SK-N-SH (cell line): ENCODE data around the gene LPIN1. TPM values are rescaled to one million over a fixed set of nuclear protein-coding genes. Genes with fewer than 3 reads are reported as not detected.

Source experiments
- CTCF ChIA-PET: fragments of 300-600, 350-600 bp; formaldehyde crosslinking; extraction: SDS; loops from one replicate; lab custom pipeline; 2021; lab: Yijun Ruan, JAX
- POLR2A ChIA-PET: fragments of 350-600 bp; sonication (Branson Sonifier 250); formaldehyde crosslinking; extraction: SDS; loops from one replicate; lab custom pipeline; 2020; ENCODE audit warnings: antibody characterized with exemption, inconsistent platforms; lab: Yijun Ruan, JAX
- DNase-seq: peaks from one replicate; pipeline ENCODE4 v3.0.0; 2012
- H2AFZ ChIP-seq: fragments of 200-600 bp; sonication (generic); 2 replicates; pipeline ENCODE4 v1.8.1; 2016; ENCODE audit warnings: antibody characterized with exemption, mild to moderate bottlenecking, low read depth
- H3F3A ChIP-seq: fragments of 200-600 bp; sonication (generic); replicated peaks from 2 replicates; pipeline ENCODE3; 2016; ENCODE audit warnings: antibody characterized with exemption, mild to moderate bottlenecking; ENCODE audit not compliant: insufficient read depth
- H3K27ac ChIP-seq, 2 experiments: fragments of 200-500 bp in 1 of 2; fragments of 200-600 bp in 1 of 2; sonication (Bioruptor generic) in 1 of 2; sonication (generic), shearing (Covaris generic) in 1 of 2; 2 replicates each; pipeline versions ENCODE4 v1.5.1 to v1.6.1; 2014 to 2016; ENCODE audit warnings: low read depth in 2 of 2, inconsistent platforms in 1 of 2, low read length in 1 of 2, mild to moderate bottlenecking in 1 of 2, mixed read lengths in 1 of 2
- H3K27me3 ChIP-seq: fragments of 200-600 bp; sonication (generic), shearing (Covaris generic); 2 replicates; pipeline ENCODE4 v1.6.1; 2016; ENCODE audit warnings: mixed run types; ENCODE audit not compliant: insufficient read depth
- H3K36me3 ChIP-seq, 2 experiments: fragments of 200-500 bp in 1 of 2; fragments of 200-600 bp in 1 of 2; sonication (Bioruptor generic) in 1 of 2; sonication (generic) in 1 of 2; replicated peaks in 1 of 2; 2 replicates each; pipeline versions ENCODE3 to v1.5.1; 2014 to 2016; ENCODE audit warnings: low read length in 1 of 2, mild to moderate bottlenecking in 1 of 2; ENCODE audit not compliant: insufficient read depth in 2 of 2, control insufficient read depth in 1 of 2
- H3K4me1 ChIP-seq, 2 experiments: fragments of 200-500 bp in 1 of 2; fragments of 200-600 bp in 1 of 2; sonication (Bioruptor generic) in 1 of 2; sonication (generic), shearing (Covaris generic) in 1 of 2; 2 replicates each; pipeline versions ENCODE4 v1.5.1 to v1.6.1; 2014 to 2016; ENCODE audit warnings: low read depth in 1 of 2, low read length in 1 of 2, mixed run types in 1 of 2; ENCODE audit not compliant: insufficient read depth in 2 of 2, control insufficient read depth in 1 of 2
- H3K4me2 ChIP-seq: fragments of 200-600 bp; sonication (generic), shearing (Covaris generic); 2 replicates; pipeline ENCODE4 v1.6.1; 2017; ENCODE audit warnings: mixed run types
- H3K4me3 ChIP-seq, 2 experiments: fragments of 200-500 bp in 1 of 2; fragments of 200-600 bp in 1 of 2; sonication (Bioruptor generic) in 1 of 2; sonication (generic), shearing (Covaris generic) in 1 of 2; 2 replicates each; pipeline versions ENCODE4 v1.5.1 to v1.8.1; 2014 to 2016; ENCODE audit warnings: low read depth in 2 of 2, inconsistent platforms in 1 of 2, low read length in 1 of 2, mild to moderate bottlenecking in 1 of 2, mixed read lengths in 1 of 2, moderate library complexity in 1 of 2
- H3K79me2 ChIP-seq: fragments of 200-600 bp; sonication (generic); 2 replicates; pipeline ENCODE4 v1.8.1; 2017; ENCODE audit warnings: mild to moderate bottlenecking; ENCODE audit not compliant: insufficient read depth
- H3K9ac ChIP-seq: fragments of 200-600 bp; sonication (generic); 2 replicates; pipeline ENCODE4 v1.6.1; 2017; ENCODE audit warnings: mixed run types
- H3K9me2 ChIP-seq: fragments of 200-600 bp; sonication (generic); 2 replicates; pipeline ENCODE4 v1.6.1; 2017; ENCODE audit warnings: mixed run types
- H3K9me3 ChIP-seq: fragments of 200-600 bp; sonication (generic); 2 replicates; pipeline ENCODE4 v1.6.1; 2017; ENCODE audit warnings: mixed run types, mild to moderate bottlenecking, moderate library complexity
- H4K20me1 ChIP-seq: fragments of 200-600 bp; sonication (generic); 2 replicates; pipeline ENCODE4 v1.6.1; 2017; ENCODE audit warnings: mild to moderate bottlenecking, mixed run types; ENCODE audit not compliant: insufficient read depth
- FOSL2 ChIP-seq: IDR thresholded peaks from 2 replicates; pipeline ENCODE4 v1.4.0; 2012; ENCODE audit warnings: low read depth, mild to moderate bottlenecking, moderate library complexity, borderline replicate concordance
- JUND ChIP-seq: IDR thresholded peaks from 2 replicates; pipeline ENCODE4 v1.4.0; 2012
- NFIC ChIP-seq: IDR thresholded peaks from 2 replicates; pipeline ENCODE4 v1.4.0; 2012; ENCODE audit warnings: borderline replicate concordance
- POLR2AphosphoS5 ChIP-seq: IDR thresholded peaks from 2 replicates; pipeline ENCODE4 v1.6.1; 2012; ENCODE audit warnings: low read depth, low read length
- RFX5 ChIP-seq: IDR thresholded peaks from 2 replicates; pipeline ENCODE4 v1.6.1; 2012; ENCODE audit warnings: mild to moderate bottlenecking, improper control_type of control experiment, low read length
- TAF1 ChIP-seq: IDR thresholded peaks from 2 replicates; pipeline ENCODE4 v1.6.1; 2012; ENCODE audit warnings: low read depth, mild to moderate bottlenecking, low read length, moderate library complexity, borderline replicate concordance
- TEAD4 ChIP-seq: IDR thresholded peaks from 2 replicates; pipeline ENCODE4 v1.4.0; 2012; ENCODE audit warnings: mild to moderate bottlenecking, borderline replicate concordance; ENCODE audit not compliant: insufficient read depth
- WGBS: methylation state at CpG from one replicate; pipeline ENCODE4 v1.1.6; 2017; ENCODE audit warnings: low lambda C conversion rate; 5-methylcytosine and 5-hydroxymethylcytosine counted together
- polyA plus RNA-seq, 3 experiments: library from polyadenylated mRNA; depleted of rRNA; stranded (reverse); fragments of >200 nt; gene quantifications; 2 replicates each; pipeline ENCODE4 v1.2.3, GENCODE V29; 2012
- TF ChIP-seq, protein P1 (sequence below): IDR thresholded peaks from 2 replicates; pipeline ENCODE4 v1.4.0; 2012; ENCODE audit warnings: low read depth, borderline replicate concordance
- TF ChIP-seq, protein P2 (sequence below): IDR thresholded peaks from 2 replicates; pipeline ENCODE4 v1.4.0; 2012; ENCODE audit warnings: low read depth, borderline replicate concordance
- TF ChIP-seq, protein P3 (sequence below): fragments of 200-600 bp; sonication (generic); IDR thresholded peaks from 2 replicates; pipeline ENCODE4 v1.6.1; 2017; ENCODE audit warnings: antibody characterized with exemption, mild to moderate bottlenecking, moderate library complexity

The LPIN1 gene
- polyA plus RNA-seq, 1 of the 3 experiments (the other 2 are of a cell fraction) = 22.1 TPM

DNA sequence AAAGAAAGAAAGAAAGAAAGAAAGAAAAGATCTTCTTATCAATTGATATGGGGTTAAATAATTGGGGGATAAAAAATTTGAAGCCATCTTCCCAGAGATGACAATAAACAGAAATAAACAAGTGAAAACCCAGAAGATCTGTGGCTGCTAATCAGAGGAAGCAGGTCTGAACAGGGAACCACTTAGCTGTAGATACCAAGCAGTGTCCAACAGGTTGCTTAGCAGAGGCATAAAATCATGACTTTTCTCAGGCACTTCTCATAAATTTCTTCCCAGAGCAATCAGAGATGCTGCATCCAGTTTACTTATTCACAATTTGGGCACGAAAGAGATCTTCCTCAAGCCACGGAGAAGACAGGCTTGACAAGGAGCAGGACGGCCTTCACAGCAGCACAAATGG is 5.7 kb upstream of the LPIN1 start:
- no peaks in the 10 kb centered on the region for H4K20me1 ChIP-seq
- no peaks in the 10 kb centered on the region for H3K9me3 ChIP-seq
- no peak overlapping the region for H3K9ac ChIP-seq
- no peak overlapping the region for H3K4me2 ChIP-seq
- no peak overlapping the region for H2AFZ ChIP-seq
- peaks cover 21 to 31% of the 10 kb centered on the region in 2 experiments for H3K4me1 ChIP-seq
- no peak for TF ChIP-seq TEAD4
- TF ChIP-seq, protein P1, sequence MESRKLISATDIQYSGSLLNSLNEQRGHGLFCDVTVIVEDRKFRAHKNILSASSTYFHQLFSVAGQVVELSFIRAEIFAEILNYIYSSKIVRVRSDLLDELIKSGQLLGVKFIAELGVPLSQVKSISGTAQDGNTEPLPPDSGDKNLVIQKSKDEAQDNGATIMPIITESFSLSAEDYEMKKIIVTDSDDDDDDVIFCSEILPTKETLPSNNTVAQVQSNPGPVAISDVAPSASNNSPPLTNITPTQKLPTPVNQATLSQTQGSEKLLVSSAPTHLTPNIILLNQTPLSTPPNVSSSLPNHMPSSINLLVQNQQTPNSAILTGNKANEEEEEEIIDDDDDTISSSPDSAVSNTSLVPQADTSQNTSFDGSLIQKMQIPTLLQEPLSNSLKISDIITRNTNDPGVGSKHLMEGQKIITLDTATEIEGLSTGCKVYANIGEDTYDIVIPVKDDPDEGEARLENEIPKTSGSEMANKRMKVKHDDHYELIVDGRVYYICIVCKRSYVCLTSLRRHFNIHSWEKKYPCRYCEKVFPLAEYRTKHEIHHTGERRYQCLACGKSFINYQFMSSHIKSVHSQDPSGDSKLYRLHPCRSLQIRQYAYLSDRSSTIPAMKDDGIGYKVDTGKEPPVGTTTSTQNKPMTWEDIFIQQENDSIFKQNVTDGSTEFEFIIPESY = no peak
- no peak for TF ChIP-seq TAF1
- TF ChIP-seq, protein P2, sequence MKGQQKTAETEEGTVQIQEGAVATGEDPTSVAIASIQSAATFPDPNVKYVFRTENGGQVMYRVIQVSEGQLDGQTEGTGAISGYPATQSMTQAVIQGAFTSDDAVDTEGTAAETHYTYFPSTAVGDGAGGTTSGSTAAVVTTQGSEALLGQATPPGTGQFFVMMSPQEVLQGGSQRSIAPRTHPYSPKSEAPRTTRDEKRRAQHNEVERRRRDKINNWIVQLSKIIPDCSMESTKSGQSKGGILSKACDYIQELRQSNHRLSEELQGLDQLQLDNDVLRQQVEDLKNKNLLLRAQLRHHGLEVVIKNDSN = no peak
- no peak for TF ChIP-seq JUND
- TF ChIP-seq NFIC = no peak
- TF ChIP-seq POLR2AphosphoS5 = no peak
- no peak for TF ChIP-seq FOSL2
- TF ChIP-seq RFX5 = no peak
- no peaks in the 10 kb centered on the region; the same call in 1 of the 2 replicates for H3K27me3 ChIP-seq
- H3K79me2 ChIP-seq = no peaks in the 10 kb centered on the region
- no peak for DNase-seq
- H3K9me2 ChIP-seq = no peaks in the 10 kb centered on the region
- WGBS = 85% methylated on average over 2 of the region's 3 CpGs
- H3K27ac ChIP-seq = no peak overlapping the region
- no peak overlapping the region for H3K4me3 ChIP-seq
- ChIA-PET POLR2A (no interaction called here), CTCF (interaction anchor here (0.6 to 32.6 kb wide), 7 partner anchors 12 to 760 kb away, joined by 3 to 873 read pairs (median 7); no protein-coding TSS in a partner anchor)
- H3F3A ChIP-seq = no peaks in the 10 kb centered on the region
- H3K36me3 ChIP-seq = no peaks in the 10 kb centered on the region

DNA sequence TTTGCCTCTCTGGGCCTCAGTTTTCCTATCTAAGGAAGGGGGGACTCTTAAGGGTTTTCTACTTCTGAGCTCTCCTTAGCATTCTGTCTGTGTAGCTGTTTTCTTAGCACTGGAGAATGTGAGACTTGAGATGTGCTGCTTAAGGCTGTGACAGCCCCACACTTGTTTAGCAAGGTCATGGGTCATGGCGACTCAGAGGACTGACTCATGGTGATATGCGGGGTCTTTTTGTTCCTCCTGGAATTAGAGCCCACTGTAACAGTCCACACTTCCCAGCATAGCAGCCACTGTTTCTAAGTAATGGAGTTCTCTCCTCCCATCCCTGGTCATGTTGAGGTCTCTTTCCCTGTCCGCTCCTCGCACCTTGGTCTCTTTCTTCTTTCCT is 4.1 kb upstream of the LPIN1 start:
- WGBS = 68% methylated on average over 4 of the region's 4 CpGs
- Histone ChIP-seq H4K20me1 (no peaks in the 10 kb centered on the region), H3K27ac (no peak overlapping the region), H3K4me3 (no peak overlapping the region), H3K9me3 (no peaks in the 10 kb centered on the region), H3K79me2 (peaks cover 5% of the 10 kb centered on the region), H3K4me2 (no peak overlapping the region), H3K27me3 (no peaks in the 10 kb centered on the region), H3F3A (no peaks in the 10 kb centered on the region), H3K4me1 (peaks cover 21 to 36% of the 10 kb centered on the region in 2 experiments), H2AFZ (no peak overlapping the region), H3K36me3 (no peaks in the 10 kb centered on the region), H3K9me2 (no peaks in the 10 kb centered on the region), H3K9ac (no peak overlapping the region)
- ChIA-PET CTCF (interaction anchor here (0.6 to 32.6 kb wide), 11 partner anchors 9 to 53 kb away, joined by 3 to 873 read pairs (median 7); no protein-coding TSS in a partner anchor), POLR2A (no interaction called here)
- no peak for DNase-seq
- TF ChIP-seq, protein P3, sequence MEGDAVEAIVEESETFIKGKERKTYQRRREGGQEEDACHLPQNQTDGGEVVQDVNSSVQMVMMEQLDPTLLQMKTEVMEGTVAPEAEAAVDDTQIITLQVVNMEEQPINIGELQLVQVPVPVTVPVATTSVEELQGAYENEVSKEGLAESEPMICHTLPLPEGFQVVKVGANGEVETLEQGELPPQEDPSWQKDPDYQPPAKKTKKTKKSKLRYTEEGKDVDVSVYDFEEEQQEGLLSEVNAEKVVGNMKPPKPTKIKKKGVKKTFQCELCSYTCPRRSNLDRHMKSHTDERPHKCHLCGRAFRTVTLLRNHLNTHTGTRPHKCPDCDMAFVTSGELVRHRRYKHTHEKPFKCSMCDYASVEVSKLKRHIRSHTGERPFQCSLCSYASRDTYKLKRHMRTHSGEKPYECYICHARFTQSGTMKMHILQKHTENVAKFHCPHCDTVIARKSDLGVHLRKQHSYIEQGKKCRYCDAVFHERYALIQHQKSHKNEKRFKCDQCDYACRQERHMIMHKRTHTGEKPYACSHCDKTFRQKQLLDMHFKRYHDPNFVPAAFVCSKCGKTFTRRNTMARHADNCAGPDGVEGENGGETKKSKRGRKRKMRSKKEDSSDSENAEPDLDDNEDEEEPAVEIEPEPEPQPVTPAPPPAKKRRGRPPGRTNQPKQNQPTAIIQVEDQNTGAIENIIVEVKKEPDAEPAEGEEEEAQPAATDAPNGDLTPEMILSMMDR = no peak
- TF ChIP-seq FOSL2 (peak; percentile 41; the same call in 1 of the 2 replicates), JUND (0 out of 2 replicates have a peak, but pooled peaks have one; percentile 6)
